K562 (cell line): ENCODE measurements around the gene C1orf167. TPM values are rescaled to one million over a fixed set of nuclear protein-coding genes. Genes with fewer than 3 reads are reported as not detected.

Source experiments
- COPS2 ChIP-seq: fragments of 450-650 bp; conservative IDR thresholded peaks from 2 replicates; pipeline ENCODE4 v1.6.1; 2016; ENCODE audit warnings: mild to moderate bottlenecking, moderate library complexity
- CREB3L1 ChIP-seq: fragments of 450-650 bp; IDR thresholded peaks from 2 replicates; pipeline ENCODE4 v1.6.1; 2014; ENCODE audit warnings: low read depth, mild to moderate bottlenecking, moderate library complexity, borderline replicate concordance
- FIP1L1 ChIP-seq: fragments of 200-400 bp; formaldehyde crosslinking; IDR thresholded peaks from 2 replicates; pipeline ENCODE4 v1.6.1; 2018; ENCODE audit warnings: mild to moderate bottlenecking, low read depth, low read length; ENCODE audit not compliant: poor library complexity, severe bottlenecking
- KDM4B ChIP-seq, 2 experiments: fragments of 450-650 bp in 1 of 2; sonication (generic) in 1 of 2; IDR thresholded peaks; 2 replicates each; pipeline ENCODE4 v1.6.1; 2016 to 2017; ENCODE audit warnings: borderline replicate concordance in 2 of 2, antibody characterized with exemption in 1 of 2, low read depth in 1 of 2, mild to moderate bottlenecking in 1 of 2
- ZNF592 ChIP-seq: fragments of 450-650 bp; IDR thresholded peaks from 2 replicates; pipeline ENCODE4 v1.6.1; 2017; ENCODE audit warnings: antibody characterized with exemption, mild to moderate bottlenecking
- ZNF740 ChIP-seq, 3 experiments: fragments of 200-800 bp in 1 of 3; sonication (Bioruptor generic) in 1 of 3; sonication (generic) in 1 of 3; formaldehyde crosslinking in 1 of 3; IDR thresholded peaks; 2 replicates each; pipeline versions ENCODE4 v1.6.1 to v1.8.0; 2016 to 2022; ENCODE audit warnings: mild to moderate bottlenecking in 2 of 3, missing compliant biosample characterization in 2 of 3, missing genetic modification characterization in 2 of 3, missing genetic modification reagents in 1 of 3
- polyA plus RNA-seq, 8 experiments: library from polyadenylated mRNA; depleted of rRNA in 4 of 8; stranded (reverse) in 5 of 8; unstranded in 3 of 8; fragments of >200 nt; fragmentation: Nextera tagmentation in 2 of 8; fragmentation: Illumina TruSeq in 1 of 8; extraction: Ambion mirVana in 2 of 8; extraction: Trizol in 1 of 8; gene quantifications; 2 replicates each; pipeline versions ENCODE4 v1.2.1 to v1.2.3, GENCODE V29; 2011 to 2014; ENCODE audit warnings: inconsistent platforms in 1 of 8, missing spikeins in 1 of 8
- total RNA-seq, 7 experiments: library from RNA; depleted of rRNA in 6 of 7; stranded (reverse); fragments of >200 nt in 6 of 7; fragmentation: Illumina TruSeq in 2 of 7; extraction: Trizol in 2 of 7; gene quantifications; 2 replicates each; pipeline versions ENCODE4 v1.2.1 to v1.2.3, GENCODE V29; 2011 to 2021; ENCODE audit warnings: low replicate concordance in 1 of 7

Gene C1orf167
- total and polyA plus RNA-seq, 9 of the 15 experiments (the other 6 are each of a cell fraction or from before 2014, with no cell fraction given), result 0.22 to 0.86 (median 0.31) TPM; not detected in 2

GRCh38 chr1:11796036-11796828 lies 34.2 kb downstream of the C1orf167 start (continued):
- TF ChIP-seq ZNF592 (no peak), KDM4B (IDR thresholded peaks at IDR 0.05; ENCODE audit: borderline replicate concordance in 2 of 2, low read depth in 1 of 2) (no peak), ZNF740 (CRISPR knock-in tag; IDR thresholded peaks at IDR 0.05) (no peak), ZNF740 (tag; IDR thresholded peaks at IDR 0.05) (no peak), CREB3L1 (peak; percentile 42; the same call in 1 of the 2 replicates), FIP1L1 (no peak), COPS2 (no peak)
